Lung (tissue), 12 donors: Measurements from ENCODE around the gene KCNH8. TPM values are rescaled to one million over a fixed set of nuclear protein-coding genes. Genes with fewer than 3 reads are reported as not detected.

Experiments
- ATAC-seq: fragments of 200-7000 bp; cut with Tn5 transposase; one replicate; pipeline ENCODE4 v1.9.1; 2020; ENCODE audit warnings: moderate number of reproducible peaks; ENCODE audit not compliant: insufficient read depth, low FRiP score
- DNase-seq, 3 donors: peaks; one replicate each; pipeline ENCODE4 v3.0.0-alpha.2; 2013 to 2017
- H3K27ac ChIP-seq, 2 donors: one replicate each; pipeline ENCODE4 v1.5.1; 2013; ENCODE audit warnings: mild to moderate bottlenecking in 2 of 2, moderate library complexity in 2 of 2, control low read depth in 1 of 2, inconsistent platforms in 1 of 2, low read depth in 1 of 2, low read length in 1 of 2
- H3K27me3 ChIP-seq, 3 donors: one replicate each; pipeline ENCODE4 v1.5.1; 2013; ENCODE audit warnings: low read length in 2 of 3; ENCODE audit not compliant: control insufficient read depth in 3 of 3, insufficient read depth in 3 of 3
- H3K36me3 ChIP-seq, 4 donors: one replicate each; pipeline ENCODE4 v1.5.1; 2013; ENCODE audit warnings: low read length in 4 of 4, mild to moderate bottlenecking in 1 of 4, moderate library complexity in 1 of 4; ENCODE audit not compliant: control insufficient read depth in 4 of 4, insufficient read depth in 4 of 4
- H3K4me1 ChIP-seq, 5 donors: one replicate each; pipeline ENCODE4 v1.5.1; 2013; ENCODE audit warnings: low read length in 5 of 5, mild to moderate bottlenecking in 2 of 5, moderate library complexity in 1 of 5; ENCODE audit not compliant: control insufficient read depth in 5 of 5, insufficient read depth in 5 of 5
- H3K4me3 ChIP-seq: one replicate; pipeline ENCODE4 v1.5.1; 2013; ENCODE audit warnings: mild to moderate bottlenecking, control low read depth, moderate library complexity
- H3K9ac ChIP-seq, 2 donors: one replicate each; pipeline ENCODE4 v1.5.1; 2013; ENCODE audit warnings: low read length in 2 of 2, control low read depth in 1 of 2; ENCODE audit not compliant: insufficient read depth in 1 of 2
- H3K9me3 ChIP-seq, 4 donors: one replicate each; pipeline ENCODE4 v1.5.1; 2013; ENCODE audit warnings: low read length in 3 of 4, mild to moderate bottlenecking in 1 of 4, moderate library complexity in 1 of 4; ENCODE audit not compliant: control insufficient read depth in 4 of 4, insufficient read depth in 3 of 4
- WGBS, 2 donors: extraction: QIAGEN DNeasy Blood & Tissue Kit; methylation state at CpG; one replicate each; pipeline ENCODE4 v1.1.7; 2013; 5-methylcytosine and 5-hydroxymethylcytosine counted together
- polyA plus RNA-seq, 2 donors: library from polyadenylated mRNA; stranded (reverse); fragments of 200-250 nt; gene quantifications; one replicate each; pipeline ENCODE4 v1.2.1, GENCODE V29; 2013
- total RNA-seq, 2 donors: library from RNA; depleted of rRNA in 1 of 2; stranded (reverse); fragments of >200 nt in 1 of 2; gene quantifications; one replicate each; pipeline ENCODE4 v1.2.1, GENCODE V29; 2014 to 2021
- TF ChIP-seq, protein P1 (sequence below): IDR thresholded peaks from 2 replicates; pipeline ENCODE4 v1.5.1; 2012; ENCODE audit warnings: mild to moderate bottlenecking; ENCODE audit errors: control extremely low read depth, extremely low read depth
- donor health status: control.
- donor health status: control.
- donor health status: Bipolar disorder and iron deficiency.
- donor health status: healthy.
- donor health status: DM: yes; HTN: yes; CAD: no.

KCNH8 gene
- total and polyA plus RNA-seq, 4 donors = 0.06 to 0.94 (median 0.15) TPM

DNA sequence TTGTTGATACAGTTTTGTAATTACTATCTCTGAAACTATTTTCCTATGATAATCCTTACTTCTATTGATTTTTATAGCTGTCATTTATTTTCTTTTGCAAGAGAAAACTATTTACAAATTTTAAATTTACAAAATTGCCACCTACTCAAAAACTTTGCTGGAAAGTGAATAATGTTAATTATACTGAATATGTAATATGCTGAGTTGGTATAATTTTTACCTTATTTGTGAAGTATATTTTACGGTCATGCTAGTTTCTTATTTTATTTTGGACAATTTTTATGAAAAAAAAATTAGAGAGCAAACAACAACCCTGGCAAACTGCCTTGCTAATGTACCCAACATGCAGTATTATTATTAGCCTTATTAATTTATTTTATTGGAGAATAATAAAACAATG, 2.9 kb downstream of the KCNH8 start:
- no peak overlapping the region for H3K4me3 ChIP-seq
- no peak for ATAC-seq
- H3K27me3 ChIP-seq = peaks cover 0 to 16% (median 5%) of the 10 kb centered on the region in 3 donors
- H3K4me1 ChIP-seq = peaks cover 0 to 9% (median 0%) of the 10 kb centered on the region in 5 donors
- no peak overlapping the region for H3K27ac ChIP-seq
- no peak for DNase-seq
- TF ChIP-seq, protein P1, sequence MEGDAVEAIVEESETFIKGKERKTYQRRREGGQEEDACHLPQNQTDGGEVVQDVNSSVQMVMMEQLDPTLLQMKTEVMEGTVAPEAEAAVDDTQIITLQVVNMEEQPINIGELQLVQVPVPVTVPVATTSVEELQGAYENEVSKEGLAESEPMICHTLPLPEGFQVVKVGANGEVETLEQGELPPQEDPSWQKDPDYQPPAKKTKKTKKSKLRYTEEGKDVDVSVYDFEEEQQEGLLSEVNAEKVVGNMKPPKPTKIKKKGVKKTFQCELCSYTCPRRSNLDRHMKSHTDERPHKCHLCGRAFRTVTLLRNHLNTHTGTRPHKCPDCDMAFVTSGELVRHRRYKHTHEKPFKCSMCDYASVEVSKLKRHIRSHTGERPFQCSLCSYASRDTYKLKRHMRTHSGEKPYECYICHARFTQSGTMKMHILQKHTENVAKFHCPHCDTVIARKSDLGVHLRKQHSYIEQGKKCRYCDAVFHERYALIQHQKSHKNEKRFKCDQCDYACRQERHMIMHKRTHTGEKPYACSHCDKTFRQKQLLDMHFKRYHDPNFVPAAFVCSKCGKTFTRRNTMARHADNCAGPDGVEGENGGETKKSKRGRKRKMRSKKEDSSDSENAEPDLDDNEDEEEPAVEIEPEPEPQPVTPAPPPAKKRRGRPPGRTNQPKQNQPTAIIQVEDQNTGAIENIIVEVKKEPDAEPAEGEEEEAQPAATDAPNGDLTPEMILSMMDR = no peak
- 89 to 91% methylated on average over 1 of the region's 1 CpG for WGBS, 2 donors
- H3K9ac ChIP-seq = no peak overlapping the region
- no peaks in the 10 kb centered on the region for H3K36me3 ChIP-seq
- H3K9me3 ChIP-seq = no peaks in the 10 kb centered on the region

DNA sequence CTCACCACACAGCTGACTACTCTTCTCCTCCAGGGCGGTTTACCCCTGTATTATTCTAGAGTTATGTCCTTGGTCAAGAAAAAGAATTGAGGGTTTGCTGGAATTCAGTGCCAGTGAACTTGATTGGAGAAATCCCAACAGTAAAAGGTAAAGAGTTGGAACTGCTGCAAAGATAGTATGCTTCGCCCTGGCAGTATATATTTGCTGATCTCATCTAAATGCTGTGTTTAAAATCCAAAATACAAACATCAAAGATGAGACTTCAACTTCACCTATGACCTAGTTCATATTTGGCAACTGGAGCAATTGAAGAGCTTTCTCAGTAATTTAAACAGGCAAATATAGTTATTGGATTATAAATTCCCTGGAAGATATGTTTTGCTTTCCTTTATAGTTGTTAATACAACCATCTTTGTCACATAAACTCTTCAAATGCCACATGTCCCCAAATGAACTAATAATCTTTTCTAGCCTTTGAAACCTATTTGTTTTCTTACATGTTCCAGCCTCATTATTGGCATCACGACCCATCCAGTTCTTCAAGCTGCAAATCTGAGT, 6.5 kb downstream of the KCNH8 start:
- 83 to 88% methylated on average over 3 of the region's 3 CpGs for WGBS, 2 donors
- H3K27me3 ChIP-seq = peaks cover 0 to under 1% (median 0%) of the 10 kb centered on the region in 3 donors
- H3K27ac ChIP-seq = no peak overlapping the region
- DNase-seq (no peak), ATAC-seq (no peak)
- H3K36me3 ChIP-seq = no peaks in the 10 kb centered on the region
- H3K4me1 ChIP-seq = no peaks in the 10 kb centered on the region
- no peaks in the 10 kb centered on the region for H3K9me3 ChIP-seq
- TF ChIP-seq, protein P1 = no peak
- no peak overlapping the region for H3K4me3 ChIP-seq
- no peak overlapping the region for H3K9ac ChIP-seq

DNA sequence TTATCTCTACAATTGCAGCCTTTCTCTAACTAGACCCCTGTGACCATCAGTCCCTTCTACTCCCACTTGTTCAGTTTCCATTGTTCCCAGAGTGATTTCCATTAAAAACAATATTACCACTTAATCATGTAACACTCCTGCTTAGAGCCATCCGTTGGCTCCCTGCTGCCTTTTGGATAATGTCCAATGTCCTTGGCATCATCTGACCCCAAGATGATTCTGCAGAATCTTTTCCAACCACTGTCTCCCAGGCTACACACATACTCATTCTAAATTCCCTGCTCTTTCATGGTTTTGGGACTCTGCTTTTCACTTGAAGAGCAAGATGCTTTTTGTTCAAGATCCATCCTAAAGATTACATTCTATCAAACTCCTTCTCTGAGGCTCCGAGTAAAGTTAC, 7.1 kb downstream of the KCNH8 start:
- TF ChIP-seq, protein P1 = no peak
- 67 to 81% methylated on average over 2 of the region's 2 CpGs for WGBS, 2 donors

More for the DNA sequence above, 7.1 kb downstream of the KCNH8 start:
- Histone ChIP-seq H3K36me3 (no peaks in the 10 kb centered on the region), H3K27ac (no peak overlapping the region), H3K9ac (no peak overlapping the region), H3K4me3 (no peak overlapping the region), H3K4me1 (no peaks in the 10 kb centered on the region), H3K9me3 (no peaks in the 10 kb centered on the region), H3K27me3 (no peaks in the 10 kb centered on the region)
- ATAC-seq (no peak), DNase-seq (no peak)
